Measurements from ENCODE around the gene TECTB.

The TECTB gene

GRCh38 chr10:112348759-112349158 is 65.6 kb downstream of the TECTB start:
- DNase-seq = no peak

- DNase-seq = no peak
Measured at GRCh38 chr10:112349521-112350085, 66.4 kb downstream of the TECTB start.

- no peak for DNase-seq
Measured at GRCh38 chr10:112351146-112351545, 67.9 kb downstream of the TECTB start.

GRCh38 chr10:112352044-112352443 is 68.8 kb downstream of the TECTB start:
- no peak for DNase-seq

- no peak for DNase-seq
Measured at GRCh38 chr10:112353046-112353445, 69.8 kb downstream of the TECTB start.
